HG03095 (cell line): ENCODE data around the gene MRTO4.
A peak's percentile ranks its signal among the peaks of the same experiment; 100 is the strongest.
"Not testable (repeated sequence)": the region's sequence is repeated elsewhere in the genome, so short reads cannot be mapped to it uniquely, and the experiment has no call there.

Source experiments
- ATAC-seq: cut with Tn5 transposase; IDR thresholded peaks from one replicate; pipeline ENCODE4 v1.9.1; 2021; ENCODE audit warnings: moderate library complexity; ENCODE audit not compliant: unreplicated experiment

MRTO4 gene

DNA sequence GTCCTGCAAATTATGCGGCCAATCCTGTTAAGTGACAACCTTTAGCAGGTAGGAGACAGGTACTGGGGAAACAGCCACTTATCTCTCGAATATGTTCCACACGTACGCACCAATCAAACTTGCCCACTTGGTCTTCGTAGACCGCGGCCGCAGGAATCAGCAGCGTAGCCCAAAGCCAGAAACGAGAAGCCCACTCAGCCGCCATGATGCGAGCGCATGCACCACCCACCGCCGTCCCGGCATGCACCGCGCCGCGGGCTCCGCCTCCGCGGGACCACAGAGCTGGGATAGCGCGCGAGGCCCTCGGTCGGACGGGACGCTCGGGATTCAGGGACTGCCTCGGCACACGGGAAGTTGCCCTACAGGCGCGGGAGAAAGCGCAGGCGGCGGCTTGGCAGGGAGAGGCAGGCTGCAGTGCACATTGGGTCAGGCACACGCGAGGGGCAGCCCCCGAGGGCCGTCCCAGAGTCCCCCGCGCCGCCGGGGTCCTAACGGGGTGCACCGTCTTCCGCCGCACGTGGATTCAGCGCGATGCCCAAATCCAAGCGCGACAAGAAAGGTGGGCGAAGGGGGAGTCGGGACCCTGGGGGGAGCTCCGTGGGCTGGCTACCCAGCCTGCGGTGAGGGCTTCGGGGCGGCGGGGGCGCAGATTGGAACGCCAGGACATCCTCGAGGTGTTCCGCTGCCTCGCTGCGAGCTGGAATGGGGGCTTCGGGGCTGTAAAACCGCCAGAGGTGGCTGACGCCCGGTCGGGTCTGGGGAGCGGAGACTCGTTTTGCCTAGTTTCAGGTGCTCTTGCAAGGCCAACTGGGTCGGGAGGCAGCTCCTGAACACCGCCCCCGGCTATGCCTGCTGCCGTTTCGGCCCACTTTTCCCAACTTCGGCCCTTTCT lies at the start of gene MRTO4, which contains the start of gene EMC1:
Gene MRTO4 (plus strand): TSS at position 501 of the 892 bp plus-strand sequence. CDS start 31 bp downstream, at position 532.
Gene EMC1 (minus strand): TSS at position 220 of the 892 bp plus-strand sequence. CDS start 15 bp downstream, at position 205.
- peak; percentile 63 for ATAC-seq

DNA sequence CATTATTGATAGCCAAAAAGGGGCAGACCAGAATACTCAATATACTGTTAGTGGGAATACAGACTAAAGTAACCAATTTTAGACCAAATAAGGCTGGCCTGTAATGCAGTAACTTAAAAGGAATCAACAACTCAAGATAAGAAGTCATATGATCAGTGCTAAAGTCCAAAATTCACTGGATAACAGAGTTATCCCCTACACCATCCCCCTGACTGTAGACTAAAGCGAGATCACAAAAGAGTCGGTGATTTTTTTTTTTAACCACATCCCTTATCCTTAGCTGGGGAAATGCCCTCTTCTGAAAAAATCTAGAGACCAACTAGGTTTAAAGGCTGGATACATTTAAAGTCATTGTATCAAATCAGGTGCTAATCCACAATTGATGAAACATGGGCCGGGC lies 49.2 kb upstream of the MRTO4 start:
- ATAC-seq: no peak

DNA sequence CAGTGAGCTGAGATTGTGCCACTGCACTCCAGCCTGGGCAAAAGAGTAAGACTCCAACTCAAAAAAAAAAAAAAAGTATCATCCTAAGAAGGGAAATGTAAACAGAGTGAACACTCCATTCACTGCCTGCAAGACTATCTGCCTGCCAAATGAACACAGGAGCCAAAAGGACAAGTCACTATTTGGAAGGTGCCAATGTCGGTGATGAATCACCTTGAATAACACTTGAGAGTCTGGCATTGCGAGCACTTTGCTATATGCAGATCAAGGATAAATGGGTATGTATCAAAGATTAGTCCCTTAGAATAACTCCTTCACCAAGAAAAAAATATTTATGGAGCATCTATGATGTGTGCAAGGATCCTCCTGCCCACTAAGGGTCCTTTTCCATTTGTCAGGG lies 48.2 kb upstream of the MRTO4 start:
- ATAC-seq: no peak

DNA sequence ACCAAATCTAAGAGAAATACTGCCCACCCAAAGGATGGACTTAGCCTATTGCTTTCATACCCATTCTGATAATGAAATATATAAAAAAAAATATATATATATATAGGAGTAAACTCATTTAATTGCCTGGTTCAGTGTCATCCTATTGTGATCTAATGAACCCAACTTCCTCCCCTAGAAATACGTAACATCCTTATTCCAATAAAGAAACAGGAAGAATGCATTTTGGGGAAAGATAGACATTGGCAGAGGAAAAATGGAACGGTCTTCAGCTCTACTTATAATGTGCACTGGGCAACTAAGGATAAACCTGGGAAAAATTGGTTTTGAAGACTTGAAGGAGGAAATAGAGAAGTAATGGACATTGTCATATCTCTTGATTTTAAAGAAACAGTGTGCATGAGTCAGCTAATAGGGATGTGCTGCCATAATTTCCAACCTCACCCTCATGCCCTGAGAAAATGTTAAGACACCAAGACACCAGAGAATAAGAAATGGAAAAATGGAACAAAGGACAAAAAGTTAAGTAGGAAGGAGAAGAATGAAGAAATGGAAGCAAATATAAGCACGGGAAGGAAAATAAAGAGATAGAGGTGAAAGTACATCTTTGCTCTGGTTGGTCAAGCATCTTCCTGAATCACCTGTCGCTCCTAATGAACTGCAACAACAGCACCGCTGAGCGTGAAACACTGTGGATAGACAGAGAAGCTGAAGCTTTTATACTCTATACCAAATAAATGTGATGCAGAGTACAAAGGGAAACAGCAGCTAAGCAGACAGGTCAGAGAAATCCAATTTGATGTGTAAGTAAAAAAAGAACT lies 46.9 kb upstream of the MRTO4 start:
- ATAC-seq: no peak

DNA sequence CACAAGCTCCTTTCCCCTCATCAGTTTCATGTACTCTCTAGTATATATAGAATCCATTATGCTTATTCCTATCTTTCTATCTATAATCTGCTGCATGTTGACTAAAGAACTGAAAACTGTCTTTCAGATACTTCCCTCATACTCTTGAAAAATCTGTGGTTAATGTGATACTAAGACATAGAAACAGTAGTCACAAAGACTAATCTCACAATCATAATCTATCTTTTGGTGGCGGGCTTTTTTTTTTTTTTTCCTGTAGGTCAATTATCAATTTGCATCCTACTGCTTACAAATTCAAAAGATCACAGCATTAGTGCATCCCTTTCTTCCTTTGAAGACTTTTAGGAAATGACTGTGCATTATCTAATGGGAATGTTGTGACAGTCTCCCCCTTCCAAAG lies 46.2 kb upstream of the MRTO4 start:
- no peak for ATAC-seq

DNA sequence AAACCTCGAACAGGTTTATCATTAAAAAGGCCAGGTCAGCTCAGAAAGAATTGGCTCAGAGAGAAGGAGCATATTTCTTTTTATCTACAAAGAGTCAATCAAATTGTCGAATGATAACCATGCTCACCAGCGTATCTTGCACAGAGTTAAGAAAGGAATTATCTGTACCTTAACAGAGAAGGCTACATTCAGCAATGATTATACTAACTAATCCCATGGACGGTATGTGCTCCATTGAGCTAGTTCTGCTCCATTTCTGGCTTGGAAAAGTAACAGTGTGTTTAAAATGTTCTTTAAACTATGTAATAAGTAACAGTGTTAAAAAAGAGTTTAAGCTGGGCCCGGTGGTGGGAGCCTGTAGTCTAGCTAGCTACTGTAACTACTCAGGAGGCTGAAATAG lies 45.8 kb upstream of the MRTO4 start:
- no peak for ATAC-seq

DNA sequence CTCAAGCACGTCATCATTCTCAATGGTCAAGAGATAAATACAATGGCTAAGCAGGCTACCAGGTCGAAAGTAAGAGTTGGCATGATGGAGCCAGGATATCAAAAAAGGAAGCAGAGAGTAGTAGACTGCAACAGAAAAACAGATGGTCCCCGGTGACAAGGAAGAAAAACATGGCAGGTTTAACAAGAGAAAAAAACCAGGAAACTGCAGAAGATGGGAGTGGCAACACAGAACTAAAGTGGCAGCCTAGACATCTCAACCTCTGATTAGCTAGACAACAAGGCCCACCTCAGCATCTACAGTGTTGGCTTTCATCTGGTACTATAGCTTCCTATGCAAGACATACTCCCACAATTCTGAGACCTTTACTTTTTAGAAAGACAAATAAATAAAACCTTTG lies 44.7 kb upstream of the MRTO4 start:
- no peak for ATAC-seq

DNA sequence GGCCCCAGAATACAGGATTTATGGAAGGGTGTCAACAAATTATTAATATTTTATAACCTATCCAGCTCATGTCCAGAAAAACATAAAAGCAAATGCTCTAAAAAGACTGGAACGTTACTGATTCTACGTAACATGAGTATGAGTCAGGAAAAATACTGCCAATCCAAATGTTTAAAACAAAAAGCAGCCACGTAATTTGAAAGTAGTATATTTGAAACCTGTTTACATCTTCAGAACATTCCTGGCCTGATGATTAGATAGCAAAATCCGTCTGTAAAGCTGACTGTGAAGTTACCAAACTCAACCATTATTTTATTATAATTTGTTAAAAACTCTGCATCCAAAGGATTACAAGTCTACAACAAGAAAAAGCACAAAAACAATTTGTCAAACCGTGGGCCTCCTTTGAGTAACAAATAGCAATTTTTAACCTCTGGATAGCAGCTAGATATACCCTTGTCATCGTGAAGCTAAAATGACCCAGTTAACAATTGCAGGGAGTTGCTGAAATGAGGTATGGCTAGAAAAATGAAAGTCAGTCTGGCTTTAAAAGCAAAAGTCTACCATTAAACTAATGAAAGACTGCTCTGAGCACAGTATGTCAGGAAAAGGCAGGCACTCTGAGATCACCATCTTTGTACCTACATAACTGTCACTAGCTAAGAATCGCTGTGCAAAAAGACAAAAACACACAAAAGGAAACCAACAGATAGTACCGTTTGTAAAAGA lies 42.7 kb upstream of the MRTO4 start:
- ATAC-seq: no peak

DNA sequence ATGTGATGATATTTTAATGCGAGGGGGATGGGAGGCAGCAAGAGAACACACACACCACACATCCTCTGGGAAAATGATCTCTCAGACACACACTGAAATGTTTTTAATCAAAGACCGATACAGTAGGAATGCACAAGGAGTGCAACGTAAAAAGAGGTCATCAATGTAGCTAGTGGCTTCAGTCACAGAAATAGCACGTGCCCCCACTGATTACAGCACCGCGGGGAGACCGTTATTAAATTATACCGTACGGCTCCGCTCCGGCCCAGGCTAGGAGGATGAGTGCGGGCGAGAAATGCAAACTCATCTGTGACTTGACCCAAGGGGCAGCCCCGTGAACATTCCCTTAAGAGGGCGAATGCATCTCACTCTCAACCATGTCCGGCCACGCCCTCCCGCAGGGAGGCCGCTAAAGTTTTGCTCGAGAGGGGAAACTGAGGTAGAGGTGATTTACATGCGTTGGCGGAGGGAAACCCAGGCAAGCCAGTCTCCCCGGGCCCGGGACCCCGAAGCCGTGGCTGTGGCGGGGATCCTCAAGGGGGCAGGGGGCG lies 42.1 kb upstream of the MRTO4 start:
- ATAC-seq: peak; percentile 48

DNA sequence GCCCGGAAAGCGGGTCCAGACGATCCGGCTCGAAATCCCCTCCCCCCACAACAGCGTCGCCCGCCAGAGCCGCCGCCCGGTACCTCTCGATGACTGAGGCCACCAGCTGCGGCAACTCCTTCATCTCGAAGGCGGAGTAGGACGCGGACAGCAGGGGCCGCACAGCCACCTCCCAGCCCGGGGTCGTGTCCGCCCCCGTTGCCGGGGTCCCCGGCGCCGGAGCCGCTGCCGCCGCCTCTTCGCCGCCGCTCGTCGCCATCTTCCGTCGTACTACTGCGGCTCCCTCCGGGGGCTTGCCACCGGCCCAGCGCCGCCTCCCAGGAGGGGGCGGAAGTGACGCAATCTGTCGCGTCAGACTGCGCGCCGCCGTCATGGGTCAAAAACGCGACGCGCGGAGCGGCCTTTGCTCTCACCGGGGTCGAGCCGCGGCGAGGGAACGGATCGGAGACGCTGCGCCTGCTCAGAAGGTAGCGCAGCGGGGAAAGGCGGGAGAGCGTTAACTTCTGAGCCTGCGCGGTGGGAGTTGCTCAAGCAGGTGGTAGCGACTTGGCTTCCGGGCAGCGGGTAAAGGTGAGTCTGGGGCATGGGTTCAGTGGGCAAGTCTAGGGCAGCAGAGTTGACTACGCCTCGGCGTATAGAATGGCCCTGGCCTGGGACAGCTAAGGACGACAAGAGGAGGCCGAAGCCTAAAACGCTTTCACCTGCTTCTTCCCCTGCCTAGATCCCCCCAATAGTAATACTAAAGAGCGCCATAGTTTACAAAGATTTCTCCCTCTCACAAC lies 41.4 kb upstream of the MRTO4 start, which contains the start of gene UBR4:
Gene UBR4 (minus strand): TSS at position 277 of the 782 bp plus-strand sequence. CDS start 18 bp downstream, at position 259.
- peak; percentile 70 for ATAC-seq

DNA sequence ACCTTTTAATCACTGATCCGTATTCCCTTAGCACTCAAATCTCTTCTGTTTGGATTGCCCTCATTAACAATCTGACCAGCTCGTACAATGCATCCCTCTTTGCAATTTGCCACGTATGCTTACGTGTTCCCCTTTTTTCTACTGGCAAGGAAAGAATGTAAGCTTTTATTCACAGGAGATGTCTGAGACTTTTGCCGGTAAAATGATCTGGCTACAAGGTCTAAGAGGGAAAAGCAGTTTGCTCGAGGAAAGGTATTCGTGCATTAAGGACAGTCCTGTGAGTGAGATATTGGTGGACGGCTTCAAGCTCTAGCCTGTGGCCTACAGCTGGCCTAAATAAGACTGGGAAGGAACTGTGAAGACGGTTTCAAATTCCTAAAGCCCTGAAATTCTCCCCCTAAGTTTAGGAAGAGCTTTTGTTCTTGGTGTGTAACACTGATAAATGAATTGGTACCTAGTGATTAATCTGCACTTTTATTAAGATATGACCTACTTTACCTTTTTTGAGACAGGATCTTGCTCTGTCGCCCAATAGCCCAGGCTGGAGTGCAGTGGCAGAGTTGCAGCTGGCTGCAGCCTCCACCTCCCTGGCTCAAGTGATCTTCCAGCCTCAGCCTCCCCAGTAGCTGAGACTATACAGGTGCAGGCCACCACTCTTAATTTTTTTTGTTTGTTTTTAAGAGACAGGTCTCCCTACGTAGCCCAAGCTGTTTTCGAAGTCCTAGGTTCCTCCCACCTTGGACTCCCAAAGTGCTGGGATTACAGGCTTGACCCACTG lies 40.6 kb upstream of the MRTO4 start:
- ATAC-seq: no peak

DNA sequence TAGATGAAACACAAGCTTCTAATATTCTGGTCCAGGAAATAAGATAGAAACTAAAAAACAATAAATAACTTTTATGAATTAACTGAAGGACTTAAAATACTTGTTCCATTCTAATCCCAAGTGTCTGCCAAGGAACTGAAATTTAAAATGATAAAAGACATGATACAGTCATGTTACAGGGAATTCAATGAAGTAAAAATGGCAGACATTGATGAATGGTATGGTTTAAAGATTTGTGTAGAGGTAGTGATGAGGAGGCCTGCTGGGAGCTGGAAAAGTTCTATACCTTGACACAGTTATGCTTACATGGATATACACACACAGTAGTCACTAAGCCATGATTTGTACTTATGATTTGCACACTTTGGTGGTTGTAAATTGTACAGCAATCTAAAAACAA lies 39.4 kb upstream of the MRTO4 start:
- ATAC-seq: no peak

DNA sequence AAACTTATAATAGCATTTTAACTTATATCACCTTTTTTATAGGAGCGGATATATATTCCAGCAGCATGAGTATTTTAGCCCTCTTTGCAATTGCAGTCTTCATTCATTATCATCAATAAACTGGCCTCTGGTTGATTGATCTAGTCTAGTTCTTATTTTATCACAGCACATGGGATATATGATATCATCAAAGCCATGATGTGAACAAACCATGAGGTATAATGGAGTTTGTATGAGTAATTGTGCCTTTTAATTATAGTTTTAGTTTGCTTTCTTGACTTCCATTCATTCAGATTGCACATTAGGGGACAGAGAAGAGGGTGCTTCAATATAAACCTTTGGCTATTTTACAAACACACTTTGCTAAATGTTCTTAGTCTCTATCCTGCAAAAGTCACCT lies 38.0 kb upstream of the MRTO4 start:
- no peak for ATAC-seq

DNA sequence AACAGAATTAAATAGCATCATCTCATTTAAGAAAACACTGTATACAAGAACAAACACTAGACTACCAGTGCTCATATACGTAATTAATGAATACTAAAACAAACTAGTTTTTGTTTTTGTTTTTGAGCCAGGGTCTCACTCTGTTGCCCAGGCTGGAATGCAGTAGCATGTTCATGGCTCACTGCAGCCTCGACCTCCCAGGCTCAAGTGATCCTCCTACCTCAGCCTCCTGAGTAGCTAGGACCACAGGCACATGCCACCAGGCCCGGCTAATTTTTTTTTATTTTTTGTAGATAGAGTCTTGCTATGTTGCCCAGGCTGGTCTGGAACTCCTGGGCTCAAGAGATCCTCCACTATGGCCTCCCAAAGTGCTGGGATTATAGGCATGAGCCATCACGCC lies 35.0 kb upstream of the MRTO4 start:
- not testable (repeated sequence) for ATAC-seq

DNA sequence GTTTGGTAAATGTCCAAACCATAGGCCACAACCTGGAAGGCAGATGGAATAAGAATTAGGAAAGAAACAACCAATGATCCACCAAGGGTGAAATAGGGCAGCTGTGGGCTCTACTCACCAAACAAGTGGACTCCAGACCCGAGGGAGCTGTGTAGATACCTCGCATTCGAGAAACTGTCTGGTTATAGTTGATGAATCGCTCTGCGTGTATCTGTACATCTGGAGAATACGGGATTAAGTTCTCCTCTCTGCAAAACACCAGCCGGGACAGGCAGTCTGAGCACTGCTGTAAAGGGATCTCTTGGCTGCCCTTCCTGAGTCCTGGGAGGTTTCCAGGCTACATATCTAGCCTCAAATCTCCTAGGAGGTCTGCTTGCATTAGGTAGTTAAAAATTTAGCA lies 32.2 kb upstream of the MRTO4 start:
- no peak for ATAC-seq

DNA sequence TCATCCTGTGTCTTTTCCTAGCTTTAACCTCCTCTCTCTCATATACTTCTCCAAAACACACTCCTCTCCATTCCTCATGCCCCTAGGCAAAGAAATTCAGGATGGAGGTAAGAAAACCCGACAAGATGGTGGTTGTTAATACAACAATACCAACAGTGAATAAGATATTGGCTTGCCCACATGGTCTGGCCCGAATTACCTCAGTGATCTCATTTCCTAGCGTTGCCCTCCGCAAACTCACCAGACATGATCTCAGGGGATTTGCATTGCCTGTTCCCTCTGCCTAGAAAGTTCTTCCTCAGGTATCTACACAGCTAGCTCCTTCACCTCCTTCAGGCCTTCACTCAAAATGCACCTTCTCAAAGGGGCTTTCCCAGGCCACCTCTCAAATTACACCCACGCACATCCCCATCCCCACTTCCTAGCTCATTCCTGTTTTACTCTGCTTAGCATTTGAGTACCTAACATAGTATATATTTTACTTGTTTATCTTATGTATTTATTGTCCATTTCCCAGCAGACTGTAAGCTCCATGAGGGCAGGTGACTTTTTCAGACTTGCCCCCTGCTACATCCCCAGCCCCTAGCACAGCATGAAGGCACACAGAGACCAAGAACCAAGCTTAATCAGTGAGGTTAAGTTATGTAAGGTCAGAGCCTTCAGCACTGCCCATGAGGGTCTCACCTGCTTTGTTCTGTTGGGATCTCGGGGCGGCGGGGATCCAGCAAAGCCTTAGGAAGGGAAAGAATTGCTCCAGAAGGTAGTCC lies 31.3 kb upstream of the MRTO4 start:
- no peak for ATAC-seq

DNA sequence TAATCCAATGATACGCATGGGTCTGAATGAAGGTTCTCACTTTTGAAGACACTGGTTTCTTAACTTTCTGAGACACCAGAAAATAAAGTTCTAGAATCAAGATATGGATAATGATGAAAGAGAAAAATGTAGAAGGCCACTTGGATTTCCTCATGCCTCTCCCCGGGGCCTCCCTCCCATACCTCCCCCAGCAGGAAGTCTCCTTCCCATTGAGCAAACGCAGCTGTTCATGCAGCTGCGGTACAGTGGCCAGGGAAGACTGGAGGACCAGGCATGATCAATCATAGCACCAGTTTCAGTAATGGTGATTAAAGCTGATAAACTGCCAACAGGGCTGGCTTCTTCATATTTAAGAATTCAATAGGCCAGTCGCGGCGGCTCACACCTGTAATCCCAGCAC lies 30.6 kb upstream of the MRTO4 start:
- no peak for ATAC-seq

DNA sequence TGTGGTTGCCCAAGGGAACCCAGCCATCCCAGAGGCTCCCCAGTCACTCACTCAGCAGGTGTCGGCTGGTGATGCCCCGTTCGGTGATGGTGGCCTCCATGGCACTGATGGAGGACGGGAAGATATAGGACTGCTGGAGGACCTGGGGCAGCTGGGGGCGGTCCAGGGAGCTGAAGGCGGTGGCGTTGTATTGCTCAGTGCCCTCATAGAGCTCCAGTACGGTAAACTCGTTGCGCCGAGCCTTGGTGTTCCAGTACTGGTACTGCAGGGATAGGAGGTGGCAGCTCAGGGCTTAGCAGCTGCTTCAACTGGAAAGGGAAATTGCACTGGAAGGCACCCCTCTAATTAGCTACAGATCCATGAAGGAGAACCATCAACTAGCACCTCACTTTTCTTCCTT lies 29.0 kb upstream of the MRTO4 start:
- ATAC-seq: no peak
